ENCODE measurements around the gene NKD2. TPM values are rescaled to one million over a fixed set of nuclear protein-coding genes. Genes with fewer than 3 reads are reported as not detected.

NKD2 gene
- polyA plus RNA-seq, 1 donor (not counting 4 experiments of a cell fraction or from before 2014, with no cell fraction given), result not detected

DNA sequence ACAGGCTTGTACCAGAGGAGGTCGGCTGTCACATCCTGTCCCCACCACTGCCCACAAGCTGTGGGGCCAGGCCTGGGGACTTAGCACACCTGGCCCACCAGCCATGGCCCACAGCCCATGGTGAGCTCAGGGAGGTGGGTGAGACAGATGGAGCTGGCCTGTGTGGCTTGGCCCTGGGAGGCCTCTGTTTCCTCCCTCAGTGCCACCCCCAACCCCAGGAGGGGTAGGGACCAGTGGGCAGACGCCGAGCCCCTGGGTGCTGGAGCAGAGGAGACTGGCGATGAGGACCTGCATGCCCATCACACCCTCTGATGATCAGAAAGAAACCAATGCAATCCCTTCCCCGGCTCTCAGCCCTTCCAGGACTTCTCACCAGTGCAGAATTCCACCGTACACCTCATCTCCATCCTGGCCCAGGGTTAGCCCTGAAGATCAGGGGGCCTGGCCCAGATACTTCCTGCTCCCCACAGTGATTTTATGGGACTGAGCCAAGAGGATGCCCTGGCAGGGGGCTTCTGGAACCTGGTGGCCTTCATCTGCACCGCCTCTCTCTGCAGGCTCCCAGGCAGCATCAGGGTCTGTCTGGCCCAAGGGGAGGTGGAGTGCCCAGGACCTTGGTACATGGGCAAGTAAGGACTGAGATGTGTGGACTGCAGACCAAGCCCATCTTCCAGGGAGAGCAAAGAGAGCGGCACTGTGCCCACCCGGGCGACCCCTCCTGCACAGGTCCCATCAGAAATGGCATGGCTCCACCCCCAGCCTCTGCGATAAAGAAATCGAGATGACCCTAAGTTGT, 16.9 kb upstream of the NKD2 start:
- Histone ChIP-seq H3K4me3 (ENCODE audit: control insufficient read depth in 2 of 3, extremely low read depth in 1 of 3, insufficient read depth in 2 of 3, low read depth in 1 of 3, low read length in 3 of 3) (no peak overlapping the region), H3K9ac (ENCODE audit: control insufficient read depth, extremely low read depth, insufficient read depth, low read length) (no peak overlapping the region), H3K79me2 (ENCODE audit: control insufficient read depth, insufficient read depth, low read length) (no peaks in the 10 kb centered on the region), H3K9me3 (ENCODE audit: control insufficient read depth, low read depth, low read length) (peaks cover 3% of the 10 kb centered on the region), H3K27me3 (ENCODE audit: control insufficient read depth, extremely low read depth, insufficient read depth, low read length) (peaks cover 10% of the 10 kb centered on the region), H3K4me1 (ENCODE audit: control insufficient read depth, extremely low read depth, insufficient read depth, low read length) (no peaks in the 10 kb centered on the region), H3K4me2 (ENCODE audit: control insufficient read depth, extremely low read depth, insufficient read depth, low read depth, low read length) (no peak overlapping the region), H3K36me3 (ENCODE audit: control insufficient read depth in 2 of 2, extremely low read depth in 1 of 2, insufficient read depth in 2 of 2, low read length in 2 of 2) (no peaks in the 10 kb centered on the region), H2AFZ (ENCODE audit: control insufficient read depth, low read length) (no peak overlapping the region), H3K27ac (ENCODE audit: control insufficient read depth, insufficient read depth, low read length) (no peak overlapping the region), H3K9me1 (ENCODE audit: control insufficient read depth, extremely low read depth, insufficient read depth, low read length) (no peaks in the 10 kb centered on the region), H4K20me1 (ENCODE audit: control insufficient read depth, extremely low read depth, insufficient read depth, low read length) (no peaks in the 10 kb centered on the region)
- dilution Hi-C loops (cut with MboI; ENCODE audit: extremely low pct_ligation_motif_present, low sequenced_read_pairs), result no loop called here
- FAIRE-seq (no peak), DNase-seq (ENCODE audit: low read depth, low spot score) (no peak)
- no peak for TF ChIP-seq EZH2 (IDR thresholded peaks at IDR 0.05; ENCODE audit: low read length)
- TF ChIP-seq, protein P1, sequence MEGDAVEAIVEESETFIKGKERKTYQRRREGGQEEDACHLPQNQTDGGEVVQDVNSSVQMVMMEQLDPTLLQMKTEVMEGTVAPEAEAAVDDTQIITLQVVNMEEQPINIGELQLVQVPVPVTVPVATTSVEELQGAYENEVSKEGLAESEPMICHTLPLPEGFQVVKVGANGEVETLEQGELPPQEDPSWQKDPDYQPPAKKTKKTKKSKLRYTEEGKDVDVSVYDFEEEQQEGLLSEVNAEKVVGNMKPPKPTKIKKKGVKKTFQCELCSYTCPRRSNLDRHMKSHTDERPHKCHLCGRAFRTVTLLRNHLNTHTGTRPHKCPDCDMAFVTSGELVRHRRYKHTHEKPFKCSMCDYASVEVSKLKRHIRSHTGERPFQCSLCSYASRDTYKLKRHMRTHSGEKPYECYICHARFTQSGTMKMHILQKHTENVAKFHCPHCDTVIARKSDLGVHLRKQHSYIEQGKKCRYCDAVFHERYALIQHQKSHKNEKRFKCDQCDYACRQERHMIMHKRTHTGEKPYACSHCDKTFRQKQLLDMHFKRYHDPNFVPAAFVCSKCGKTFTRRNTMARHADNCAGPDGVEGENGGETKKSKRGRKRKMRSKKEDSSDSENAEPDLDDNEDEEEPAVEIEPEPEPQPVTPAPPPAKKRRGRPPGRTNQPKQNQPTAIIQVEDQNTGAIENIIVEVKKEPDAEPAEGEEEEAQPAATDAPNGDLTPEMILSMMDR (optimal IDR thresholded peaks at IDR 0.05 in 1 of 3, IDR thresholded peaks at IDR 0.05 in 1 of 3, conservative IDR thresholded peaks at IDR 0.05 in 1 of 3; ENCODE audit: extremely low read depth in 1 of 3, insufficient read depth in 2 of 3, low read length in 3 of 3), result no peak

DNA sequence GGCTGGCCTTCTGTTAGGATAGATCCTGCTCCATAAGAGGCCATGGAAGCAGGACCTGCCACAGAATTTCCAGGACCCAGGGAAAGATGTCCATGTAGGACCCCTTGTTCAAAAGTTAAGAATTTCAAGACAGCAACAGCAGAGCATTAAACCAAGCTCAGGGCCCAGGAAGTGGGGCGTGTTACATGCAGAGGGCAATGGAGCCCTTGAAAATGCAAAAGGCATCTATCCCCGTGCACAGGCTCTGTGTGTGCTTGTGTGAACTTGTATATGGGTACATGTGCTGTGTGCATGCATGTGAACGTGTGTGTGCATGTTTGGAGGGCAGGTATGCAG, 14.4 kb upstream of the NKD2 start:
- no peak overlapping the region for H3K27ac ChIP-seq (ENCODE audit: control insufficient read depth, insufficient read depth, low read length)
- dilution Hi-C loops (cut with MboI; ENCODE audit: extremely low pct_ligation_motif_present, low sequenced_read_pairs), result no loop called here

More for the DNA sequence above, 14.4 kb upstream of the NKD2 start:
- Histone ChIP-seq H3K4me1 (ENCODE audit: control insufficient read depth, extremely low read depth, insufficient read depth, low read length) (no peaks in the 10 kb centered on the region), H3K9ac (ENCODE audit: control insufficient read depth, extremely low read depth, insufficient read depth, low read length) (no peak overlapping the region), H3K4me3 (ENCODE audit: control insufficient read depth in 2 of 3, extremely low read depth in 1 of 3, insufficient read depth in 2 of 3, low read depth in 1 of 3, low read length in 3 of 3) (no peak overlapping the region), H3K4me2 (ENCODE audit: control insufficient read depth, extremely low read depth, insufficient read depth, low read depth, low read length) (no peak overlapping the region), H3K9me3 (ENCODE audit: control insufficient read depth, low read depth, low read length) (no peaks in the 10 kb centered on the region), H3K9me1 (ENCODE audit: control insufficient read depth, extremely low read depth, insufficient read depth, low read length) (no peaks in the 10 kb centered on the region), H2AFZ (ENCODE audit: control insufficient read depth, low read length) (no peak overlapping the region), H3K79me2 (ENCODE audit: control insufficient read depth, insufficient read depth, low read length) (no peaks in the 10 kb centered on the region), H4K20me1 (ENCODE audit: control insufficient read depth, extremely low read depth, insufficient read depth, low read length) (no peaks in the 10 kb centered on the region), H3K27me3 (ENCODE audit: control insufficient read depth, extremely low read depth, insufficient read depth, low read length) (peaks cover 24% of the 10 kb centered on the region), H3K36me3 (ENCODE audit: control insufficient read depth in 2 of 2, extremely low read depth in 1 of 2, insufficient read depth in 2 of 2, low read length in 2 of 2) (no peaks in the 10 kb centered on the region)
- FAIRE-seq (no peak), DNase-seq (ENCODE audit: low read depth, low spot score) (no peak)
- TF ChIP-seq, protein P1 (optimal IDR thresholded peaks at IDR 0.05 in 1 of 3, IDR thresholded peaks at IDR 0.05 in 1 of 3, conservative IDR thresholded peaks at IDR 0.05 in 1 of 3; ENCODE audit: extremely low read depth in 1 of 3, insufficient read depth in 2 of 3, low read length in 3 of 3), result no peak
- no peak for TF ChIP-seq EZH2 (IDR thresholded peaks at IDR 0.05; ENCODE audit: low read length)
